ENCODE measurements around the gene SPEM1.

Gene SPEM1

DNA sequence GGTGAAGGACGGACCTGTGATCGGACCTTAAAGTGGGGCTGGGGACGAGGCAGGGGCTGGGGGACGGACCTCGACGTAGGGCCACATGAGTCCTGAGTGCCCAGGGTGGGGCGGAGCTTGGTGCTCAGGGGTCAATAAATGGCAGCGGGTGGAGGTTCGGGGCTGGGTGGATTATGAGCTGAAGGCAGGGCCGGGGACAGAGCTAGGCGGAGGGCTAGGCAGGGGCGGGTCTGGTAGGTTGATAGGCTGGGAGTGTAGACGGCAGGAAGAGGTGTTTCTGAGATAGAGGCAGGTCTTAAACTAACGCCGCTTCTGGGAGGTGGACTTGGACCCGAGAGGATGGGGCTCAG is 25.5 kb downstream of the SPEM1 start:
- TF ChIP-seq POLR2A (IDR thresholded peaks at IDR 0.05; ENCODE audit: low read depth, low read length) = no peak
- no peak for TF ChIP-seq TAF1 (IDR thresholded peaks at IDR 0.05; ENCODE audit: borderline replicate concordance, low read depth, low read length)
- no peak for TF ChIP-seq POLR2AphosphoS5 (IDR thresholded peaks at IDR 0.05; ENCODE audit: low read depth, low read length)
- DNase-seq (ENCODE audit: insufficient read length) = no peak
- FAIRE-seq = no peak

DNA sequence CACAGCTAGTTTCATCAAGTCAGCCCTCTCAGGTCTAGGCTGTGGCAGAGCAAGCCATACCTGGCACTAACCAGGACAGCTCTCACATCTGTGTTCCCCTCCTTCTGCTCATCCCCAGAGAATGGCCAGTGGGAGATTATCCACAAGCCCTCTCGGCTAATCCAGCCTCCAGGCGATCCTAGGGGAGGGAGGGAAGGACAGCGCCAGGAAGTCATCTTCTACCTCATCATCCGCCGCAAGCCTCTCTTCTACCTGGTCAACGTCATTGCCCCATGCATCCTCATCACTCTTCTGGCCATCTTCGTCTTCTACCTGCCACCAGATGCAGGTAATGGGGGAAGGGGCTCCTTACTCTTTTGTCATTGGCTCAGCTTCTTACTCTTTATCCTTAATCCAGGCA is 28.3 kb downstream of the SPEM1 start:
- TF ChIP-seq POLR2AphosphoS5 (IDR thresholded peaks at IDR 0.05; ENCODE audit: low read depth, low read length) = no peak
- TF ChIP-seq POLR2A (IDR thresholded peaks at IDR 0.05; ENCODE audit: low read depth, low read length) = no peak
- TF ChIP-seq TAF1 (IDR thresholded peaks at IDR 0.05; ENCODE audit: borderline replicate concordance, low read depth, low read length) = no peak
- FAIRE-seq (no peak), DNase-seq (ENCODE audit: insufficient read length) (no peak)

DNA sequence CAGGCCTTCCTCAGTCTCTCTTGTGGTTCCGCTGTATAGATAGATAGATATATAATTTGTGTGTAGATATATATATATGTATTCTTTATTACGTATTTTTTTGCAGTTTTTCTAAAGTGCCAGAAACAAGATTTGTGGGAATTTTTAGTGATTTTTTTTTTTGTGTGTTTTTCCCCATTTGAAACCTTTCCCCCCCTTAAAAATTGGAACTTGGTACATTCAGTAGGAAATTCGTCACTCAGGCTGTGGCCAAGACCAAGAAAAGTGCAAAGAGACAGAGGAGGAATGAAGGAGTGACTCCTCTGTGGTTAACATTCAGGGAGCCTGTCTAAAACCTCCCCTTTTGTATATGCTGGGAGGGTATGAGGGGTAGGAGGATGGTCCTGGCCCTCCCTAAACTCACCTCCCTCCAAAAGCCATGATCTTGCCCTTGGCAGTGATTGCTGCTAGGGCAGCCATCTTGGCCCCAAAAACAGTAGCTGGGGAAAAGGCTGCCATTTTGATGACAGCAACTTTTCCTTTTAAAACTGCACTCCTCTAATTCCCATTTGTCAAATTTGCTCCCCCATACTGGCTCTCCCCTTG is 39.9 kb downstream of the SPEM1 start:
- DNase-seq (ENCODE audit: insufficient read length) = no peak

DNA sequence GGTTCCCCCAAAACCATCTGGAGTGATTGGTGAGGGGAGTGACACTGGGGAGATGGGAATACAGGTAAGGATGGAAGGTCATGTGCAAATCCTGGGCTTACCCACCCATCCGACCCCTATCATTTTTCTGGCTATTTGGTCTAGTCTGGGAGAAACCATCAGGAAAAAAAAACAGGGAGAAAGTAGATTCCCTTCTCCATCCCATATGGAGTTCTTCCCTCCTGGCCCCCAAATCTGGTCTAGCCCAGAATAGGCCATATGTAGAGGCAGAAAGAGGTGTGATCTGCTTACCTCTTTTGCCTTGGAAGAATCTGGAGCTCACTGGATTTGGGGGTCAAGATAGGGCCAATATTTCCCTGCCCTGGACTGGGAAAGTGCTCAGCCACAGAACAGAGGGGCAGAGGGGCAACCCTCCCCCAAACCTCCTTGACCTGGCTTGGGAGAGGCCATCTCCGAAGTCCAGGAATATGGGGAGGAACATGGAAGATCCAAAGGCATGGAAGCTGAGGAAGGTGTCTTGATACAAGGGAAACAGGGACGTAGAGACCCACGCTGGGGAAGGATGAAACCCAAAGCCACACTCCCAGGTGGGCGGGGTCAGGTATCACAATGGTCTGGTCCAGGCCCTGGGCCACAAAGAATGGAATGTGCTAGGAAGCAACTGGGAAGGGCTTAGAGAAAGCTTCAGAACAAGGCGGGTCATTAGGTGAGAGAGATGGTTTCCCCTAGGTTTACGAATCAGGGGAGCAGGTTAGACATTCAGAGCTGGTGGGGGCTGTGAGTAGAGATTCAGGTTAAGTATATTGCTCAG is 40.9 kb downstream of the SPEM1 start:
- DNase-seq (ENCODE audit: insufficient read length) (no peak), FAIRE-seq (no peak)
- no peak for TF ChIP-seq POLR2AphosphoS5 (IDR thresholded peaks at IDR 0.05; ENCODE audit: low read depth, low read length)
- TF ChIP-seq POLR2A (IDR thresholded peaks at IDR 0.05; ENCODE audit: low read depth, low read length) = no peak
- TF ChIP-seq TAF1 (IDR thresholded peaks at IDR 0.05; ENCODE audit: borderline replicate concordance, low read depth, low read length) = no peak

More for the DNA sequence above, 39.9 kb downstream of the SPEM1 start:
- TF ChIP-seq POLR2AphosphoS5 (IDR thresholded peaks at IDR 0.05; ENCODE audit: low read depth, low read length) (no peak), TAF1 (IDR thresholded peaks at IDR 0.05; ENCODE audit: borderline replicate concordance, low read depth, low read length) (no peak), POLR2A (IDR thresholded peaks at IDR 0.05; ENCODE audit: low read depth, low read length) (no peak)
- FAIRE-seq = no peak

DNA sequence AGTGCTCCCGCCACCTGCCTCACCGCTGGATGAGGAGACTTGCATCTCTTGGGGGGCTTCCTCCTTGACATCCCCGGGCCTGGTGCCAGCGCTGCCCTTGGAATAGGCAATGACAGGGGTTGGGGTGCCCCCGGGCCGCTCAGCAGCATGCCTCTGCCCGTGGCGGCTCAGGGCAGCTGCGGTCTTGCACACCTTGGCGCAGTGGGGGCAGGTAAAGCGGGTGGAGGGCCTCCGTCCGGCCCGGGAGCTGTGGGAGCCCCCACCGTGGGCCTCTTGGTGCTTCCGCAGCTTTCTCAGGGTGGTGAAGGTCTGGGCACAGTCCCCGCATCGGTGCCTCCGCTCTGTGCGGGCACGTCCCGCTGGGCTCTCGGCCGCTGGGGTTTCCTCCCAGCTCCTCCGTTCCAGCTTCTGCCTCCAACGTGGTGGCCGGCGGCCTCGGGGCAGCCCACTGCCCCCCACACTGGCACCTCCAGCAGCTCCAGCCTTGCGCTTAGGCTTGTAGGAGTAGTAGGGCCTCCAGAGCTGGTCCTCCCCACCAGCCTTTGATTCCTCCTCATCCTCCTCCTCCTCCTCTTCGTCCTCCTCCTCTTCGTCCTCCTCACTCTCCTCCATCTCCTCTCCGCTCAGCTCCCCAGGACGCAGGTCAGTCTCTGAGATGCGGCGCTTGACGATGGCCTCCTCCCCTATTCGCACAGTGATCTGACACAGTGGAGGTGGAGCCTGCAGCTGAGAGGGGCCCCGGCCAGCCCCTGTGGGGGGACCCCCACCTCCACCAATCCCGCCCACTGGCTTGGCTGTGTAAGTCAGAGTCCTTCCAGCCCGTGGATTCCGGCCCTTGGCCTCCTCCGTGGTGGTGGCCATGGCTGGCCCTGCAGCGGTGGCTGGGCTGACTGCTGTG is 42.6 kb downstream of the SPEM1 start:
- DNase-seq (ENCODE audit: insufficient read length) (no peak), FAIRE-seq (no peak)
- TF ChIP-seq POLR2AphosphoS5 (IDR thresholded peaks at IDR 0.05; ENCODE audit: low read depth, low read length) (no peak), TAF1 (IDR thresholded peaks at IDR 0.05; ENCODE audit: borderline replicate concordance, low read depth, low read length) (0 out of 2 replicates have a peak, but pooled peaks have one; percentile 35)

DNA sequence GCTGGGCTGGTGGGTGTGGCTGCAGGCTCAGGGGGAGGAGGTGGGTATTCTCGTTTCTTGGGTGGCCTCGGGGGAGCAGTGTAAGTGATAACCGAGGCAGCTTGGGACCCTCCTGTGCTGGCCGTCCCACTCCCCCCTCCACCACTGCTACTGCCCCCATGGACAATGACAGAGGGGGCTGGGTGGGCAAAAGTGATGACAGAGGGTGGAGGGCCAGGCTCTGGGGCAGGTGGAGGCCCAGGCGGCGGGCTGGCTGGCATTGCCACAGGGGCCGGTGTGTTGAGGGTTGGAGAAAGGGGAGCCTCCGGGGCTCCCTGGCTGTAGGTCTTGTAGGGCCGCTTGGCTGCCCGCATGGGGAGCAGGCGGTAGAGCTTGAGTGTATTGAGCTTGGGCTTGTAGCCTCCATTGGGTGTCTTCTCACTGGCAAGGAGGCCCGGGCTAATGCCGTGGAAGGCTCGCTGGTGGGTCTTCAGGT is 43.3 kb downstream of the SPEM1 start:
- FAIRE-seq (no peak), DNase-seq (ENCODE audit: insufficient read length) (no peak)
- TF ChIP-seq POLR2AphosphoS5 (IDR thresholded peaks at IDR 0.05; ENCODE audit: low read depth, low read length) (no peak), TAF1 (IDR thresholded peaks at IDR 0.05; ENCODE audit: borderline replicate concordance, low read depth, low read length) (no peak), POLR2A (IDR thresholded peaks at IDR 0.05; ENCODE audit: low read depth, low read length) (no peak)

DNA sequence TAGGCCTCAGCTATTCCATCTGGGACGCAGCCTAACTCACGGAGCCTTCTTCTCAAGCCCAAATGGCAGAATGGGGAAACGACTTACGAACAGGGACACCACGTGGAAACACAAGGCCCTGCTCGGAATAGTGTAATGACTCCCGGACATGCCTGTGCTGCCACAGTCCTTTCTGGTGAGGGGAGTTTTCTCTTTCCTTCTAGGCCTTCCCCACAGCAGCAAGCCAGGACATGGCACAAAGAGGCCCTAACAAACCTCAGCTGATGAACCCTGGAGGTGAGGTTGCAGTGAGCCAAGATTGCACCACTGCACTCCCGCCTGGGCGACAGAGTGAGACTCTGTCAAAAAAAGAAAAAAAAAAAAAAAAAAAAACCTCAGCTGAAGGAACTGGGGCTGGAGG is 44.0 kb downstream of the SPEM1 start:
- DNase-seq (ENCODE audit: insufficient read length) (no peak), FAIRE-seq (no peak)
- TF ChIP-seq TAF1 (IDR thresholded peaks at IDR 0.05; ENCODE audit: borderline replicate concordance, low read depth, low read length) (no peak), POLR2AphosphoS5 (IDR thresholded peaks at IDR 0.05; ENCODE audit: low read depth, low read length) (no peak), POLR2A (IDR thresholded peaks at IDR 0.05; ENCODE audit: low read depth, low read length) (no peak)

DNA sequence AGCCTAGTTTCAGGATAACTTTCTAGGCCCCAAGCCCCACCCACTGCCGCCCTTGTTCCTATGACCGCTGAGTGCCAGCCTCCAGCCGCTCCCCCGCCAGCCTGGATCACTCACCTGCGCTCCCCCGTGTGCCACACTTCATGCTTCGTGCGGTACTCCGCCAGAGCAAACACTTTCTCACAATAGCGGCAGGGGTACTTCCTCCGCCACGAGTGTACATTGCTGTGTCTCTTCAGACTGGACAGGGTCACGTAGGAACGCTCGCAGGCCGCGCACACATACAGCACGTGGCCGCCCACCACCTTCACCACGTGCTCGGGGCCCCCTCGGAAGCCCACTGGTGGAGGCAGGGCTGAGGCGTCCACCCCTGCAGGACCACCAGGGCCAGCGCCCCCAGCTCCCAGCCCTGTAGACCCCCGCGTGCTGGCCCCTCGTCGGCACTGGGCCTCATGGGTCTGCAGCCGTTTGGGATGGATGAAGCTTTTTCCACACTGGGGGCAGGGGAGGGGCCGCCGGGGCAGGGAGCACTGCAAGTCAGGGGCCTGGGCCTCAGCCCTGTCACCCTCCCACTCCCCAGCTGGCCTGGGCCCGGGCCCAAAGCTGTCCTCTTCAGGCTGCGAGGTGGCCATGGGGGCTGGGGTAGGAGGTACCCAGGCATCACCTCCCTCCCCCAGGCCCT is 45.6 kb downstream of the SPEM1 start:
- FAIRE-seq = no peak
- no peak for DNase-seq (ENCODE audit: insufficient read length)
- TF ChIP-seq POLR2AphosphoS5 (IDR thresholded peaks at IDR 0.05; ENCODE audit: low read depth, low read length) (no peak), POLR2A (IDR thresholded peaks at IDR 0.05; ENCODE audit: low read depth, low read length) (no peak), TAF1 (IDR thresholded peaks at IDR 0.05; ENCODE audit: borderline replicate concordance, low read depth, low read length) (no peak)

DNA sequence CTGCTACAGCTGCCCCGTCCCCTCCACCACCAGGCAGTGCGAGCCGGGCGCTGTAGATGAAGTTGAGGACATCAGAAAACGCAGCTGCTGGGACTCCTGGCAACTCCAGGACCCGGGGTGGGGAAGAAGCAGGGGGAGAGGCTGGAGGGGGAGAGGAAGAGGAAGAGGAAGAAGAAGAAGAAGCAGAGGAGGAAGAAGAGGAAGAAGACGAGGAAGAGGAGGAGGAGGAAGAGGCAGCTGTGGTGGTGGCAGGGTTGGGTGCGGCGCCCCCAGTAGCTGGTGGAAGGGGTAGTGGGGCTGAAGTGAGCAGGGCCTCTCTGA is 46.2 kb downstream of the SPEM1 start:
- TF ChIP-seq POLR2AphosphoS5 (IDR thresholded peaks at IDR 0.05; ENCODE audit: low read depth, low read length) (no peak), POLR2A (IDR thresholded peaks at IDR 0.05; ENCODE audit: low read depth, low read length) (no peak), TAF1 (IDR thresholded peaks at IDR 0.05; ENCODE audit: borderline replicate concordance, low read depth, low read length) (no peak)
- DNase-seq (ENCODE audit: insufficient read length) (no peak), FAIRE-seq (no peak)

DNA sequence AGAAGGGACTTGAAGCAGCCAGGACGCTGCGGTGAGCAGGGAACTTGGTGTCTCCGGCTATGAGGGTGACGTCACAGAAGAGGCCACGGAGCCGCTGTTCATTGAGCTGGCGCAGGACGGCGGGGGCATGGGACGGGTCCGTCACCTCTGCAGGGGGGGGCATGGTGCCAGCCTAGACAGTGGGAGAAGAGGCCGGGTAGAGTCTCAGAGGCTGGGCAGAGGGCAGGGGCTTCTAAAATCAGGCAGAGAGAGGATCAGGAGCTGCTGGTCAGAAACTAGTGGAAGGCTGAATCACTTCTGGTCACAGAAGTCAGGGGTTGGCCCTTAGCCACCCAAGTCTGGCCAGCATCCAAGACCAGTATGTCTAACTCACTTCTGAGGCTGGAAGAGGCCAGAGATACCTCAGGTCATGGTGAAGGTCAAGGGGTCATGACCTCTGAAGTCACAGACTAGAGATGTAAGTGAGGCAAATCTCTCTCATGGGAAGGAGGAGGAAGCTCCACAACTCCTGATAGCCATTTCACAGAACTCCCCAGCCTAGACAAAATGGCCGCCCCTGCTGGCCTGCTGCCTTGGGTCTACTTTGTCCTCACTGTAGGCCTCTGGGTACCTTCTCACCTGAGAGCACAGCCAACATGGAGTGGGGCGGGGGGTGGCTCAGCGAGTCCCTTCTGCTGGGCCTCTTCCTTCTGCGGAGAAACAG is 46.7 kb downstream of the SPEM1 start:
- TF ChIP-seq POLR2AphosphoS5 (IDR thresholded peaks at IDR 0.05; ENCODE audit: low read depth, low read length) (no peak), TAF1 (IDR thresholded peaks at IDR 0.05; ENCODE audit: borderline replicate concordance, low read depth, low read length) (no peak), POLR2A (IDR thresholded peaks at IDR 0.05; ENCODE audit: low read depth, low read length) (no peak)
- FAIRE-seq (peak; percentile 9), DNase-seq (ENCODE audit: insufficient read length) (no peak)
